ENCODE data around the gene CD40. TPM values are rescaled to one million over a fixed set of nuclear protein-coding genes. Genes with fewer than 3 reads are reported as not detected.

CD40 gene
- total RNA-seq, 1 donor from 2014 or later, result 1.2 TPM

GRCh38 chr20:46133886-46134654 is 16.0 kb downstream of the CD40 start:
- Mint-ChIP-seq H3K4me1 (ENCODE audit: low read depth, unreplicated experiment) (peaks cover 36% of the 10 kb centered on the region), H3K9me3 (ENCODE audit: unreplicated experiment) (peaks cover 3% of the 10 kb centered on the region), H3K27me3 (ENCODE audit: unreplicated experiment) (peaks cover 14% of the 10 kb centered on the region), H3K27ac (ENCODE audit: unreplicated experiment) (no peak overlapping the region), H3K4me3 (ENCODE audit: unreplicated experiment) (no peak overlapping the region), H3K36me3 (ENCODE audit: unreplicated experiment) (no peaks in the 10 kb centered on the region)
- no peak for TF ChIP-seq CTCF (IDR thresholded peaks at IDR 0.05; ENCODE audit: partially characterized antibody, unreplicated experiment)
- no peak for DNase-seq

- Mint-ChIP-seq H3K9me3 (ENCODE audit: unreplicated experiment) (peaks cover 3% of the 10 kb centered on the region), H3K27ac (ENCODE audit: unreplicated experiment) (no peak overlapping the region), H3K27me3 (ENCODE audit: unreplicated experiment) (peaks cover 14% of the 10 kb centered on the region), H3K36me3 (ENCODE audit: unreplicated experiment) (no peaks in the 10 kb centered on the region), H3K4me3 (ENCODE audit: unreplicated experiment) (no peak overlapping the region), H3K4me1 (ENCODE audit: low read depth, unreplicated experiment) (peaks cover 37% of the 10 kb centered on the region)
- TF ChIP-seq CTCF (IDR thresholded peaks at IDR 0.05; ENCODE audit: partially characterized antibody, unreplicated experiment), result no peak
- no peak for DNase-seq
These were observed 16.6 kb downstream of the CD40 start for GRCh38 chr20:46134716-46135115.

GRCh38 chr20:46135856-46136633 is 17.9 kb downstream of the CD40 start:
- peaks cover 32% of the 10 kb centered on the region for H3K4me1 Mint-ChIP-seq (ENCODE audit: low read depth, unreplicated experiment)
- H3K27ac Mint-ChIP-seq (ENCODE audit: unreplicated experiment), result no peak overlapping the region
- no peak for DNase-seq
- H3K36me3 Mint-ChIP-seq (ENCODE audit: unreplicated experiment), result no peaks in the 10 kb centered on the region
- no peak for TF ChIP-seq CTCF (IDR thresholded peaks at IDR 0.05; ENCODE audit: partially characterized antibody, unreplicated experiment)
- peak overlapping the region; percentile 15 for H3K4me3 Mint-ChIP-seq (ENCODE audit: unreplicated experiment)
- H3K27me3 Mint-ChIP-seq (ENCODE audit: unreplicated experiment), result peaks cover 14% of the 10 kb centered on the region
- H3K9me3 Mint-ChIP-seq (ENCODE audit: unreplicated experiment), result peaks cover 3% of the 10 kb centered on the region

GRCh38 chr20:46137816-46138215 is 19.7 kb downstream of the CD40 start:
- H3K27ac Mint-ChIP-seq (ENCODE audit: unreplicated experiment), result no peak overlapping the region
- DNase-seq, result no peak
- H3K4me3 Mint-ChIP-seq (ENCODE audit: unreplicated experiment), result no peak overlapping the region
- no peak for TF ChIP-seq CTCF (IDR thresholded peaks at IDR 0.05; ENCODE audit: partially characterized antibody, unreplicated experiment)
- no peaks in the 10 kb centered on the region for H3K36me3 Mint-ChIP-seq (ENCODE audit: unreplicated experiment)
- H3K4me1 Mint-ChIP-seq (ENCODE audit: low read depth, unreplicated experiment), result peaks cover 42% of the 10 kb centered on the region
- H3K27me3 Mint-ChIP-seq (ENCODE audit: unreplicated experiment), result peaks cover 12% of the 10 kb centered on the region
- H3K9me3 Mint-ChIP-seq (ENCODE audit: unreplicated experiment), result peaks cover 2% of the 10 kb centered on the region

Measured in glutamatergic neuron (in vitro differentiated cells).